ENCODE data around the gene EMC8.

- TF ChIP-seq GTF2F1 (IDR thresholded peaks at IDR 0.05; ENCODE audit: borderline replicate concordance, low read depth, low read length) (no peak), CTCF (IDR thresholded peaks at IDR 0.05; ENCODE audit: control extremely low read depth in 1 of 3, insufficient read depth in 1 of 3, low read depth in 1 of 3, low read length in 3 of 3) (no peak), RAD21 (IDR thresholded peaks at IDR 0.05 in 1 of 2, conservative IDR thresholded peaks at IDR 0.05 in 1 of 2; ENCODE audit: low read depth in 2 of 2, low read length in 2 of 2) (no peak), CREB1 (IDR thresholded peaks at IDR 0.05) (no peak), POLR2A (IDR thresholded peaks at IDR 0.05; ENCODE audit: control extremely low read depth in 1 of 2, low read depth in 2 of 2, low read length in 2 of 2) (no peak)
These were observed 47.1 kb upstream of the EMC8 start for GRCh38 chr16:85846461-85846860.

All from H1 (cell line).